K562 (cell line): ENCODE measurements around the gene JADE3. TPM values are rescaled to one million over a fixed set of nuclear protein-coding genes. Genes with fewer than 3 reads are reported as not detected.

Source experiments
- BMI1 ChIP-seq: fragments of 150-350 bp; IDR thresholded peaks from 2 replicates; pipeline ENCODE4 v1.6.1; 2014; ENCODE audit warnings: low read length
- CBX5 ChIP-seq: IDR thresholded peaks from 2 replicates; pipeline ENCODE4 v1.6.1; 2014; ENCODE audit warnings: low read depth, borderline replicate concordance
- CTCFL ChIP-seq: IDR thresholded peaks from 2 replicates; pipeline ENCODE4 v1.6.1; 2011; ENCODE audit warnings: borderline replicate concordance, low read depth, mild to moderate bottlenecking, moderate library complexity, low read length; ENCODE audit not compliant: insufficient read depth, poor library complexity, severe bottlenecking
- CUX1 ChIP-seq: fragments of 200-800 bp; sonication (Bioruptor generic); IDR thresholded peaks from 2 replicates; pipeline ENCODE4 v1.6.1; 2016; ENCODE audit warnings: missing genetic modification characterization, missing compliant biosample characterization
- ELK1 ChIP-seq: sonication (generic); formaldehyde crosslinking; IDR thresholded peaks from 2 replicates; pipeline ENCODE4 v1.8.1; 2022; ENCODE audit warnings: missing genetic modification reagents
- ETS1 ChIP-seq: conservative IDR thresholded peaks from 2 replicates; pipeline ENCODE4 v1.6.1; 2011; ENCODE audit warnings: low read depth, mild to moderate bottlenecking, low read length; ENCODE audit not compliant: control insufficient read depth
- MED1 ChIP-seq: sonication (generic); formaldehyde crosslinking; IDR thresholded peaks from 2 replicates; pipeline ENCODE4 v1.8.1; 2023; ENCODE audit warnings: missing genetic modification reagents, borderline replicate concordance
- NR2F6 ChIP-seq: fragments of 450-650 bp; formaldehyde crosslinking; IDR thresholded peaks from 2 replicates; pipeline ENCODE4 v1.4.0; 2020; ENCODE audit warnings: mild to moderate bottlenecking
- RREB1 ChIP-seq: fragments of 250-450 bp; sonication (Bioruptor Pico); IDR thresholded peaks from 2 replicates; pipeline ENCODE4 v1.4.0; 2020
- TAL1 ChIP-seq: fragments of 450-650 bp; IDR thresholded peaks from 2 replicates; pipeline ENCODE4 v1.6.1; 2016; ENCODE audit warnings: mild to moderate bottlenecking
- TRIM28 ChIP-seq: fragments of 450-650 bp; IDR thresholded peaks from 2 replicates; pipeline ENCODE4 v1.6.1; 2017
- ZNF232 ChIP-seq: sonication (generic); formaldehyde crosslinking; IDR thresholded peaks from 2 replicates; pipeline ENCODE4 v1.8.0; 2022; ENCODE audit warnings: mild to moderate bottlenecking, missing genetic modification reagents
- ZNF707 ChIP-seq: fragments of 250-450 bp; sonication (Bioruptor Pico); conservative IDR thresholded peaks from 2 replicates; pipeline ENCODE4 v1.8.0; 2022; ENCODE audit warnings: inconsistent platforms, mild to moderate bottlenecking, moderate library complexity
- polyA plus RNA-seq, 8 experiments: library from polyadenylated mRNA; depleted of rRNA in 4 of 8; stranded (reverse) in 5 of 8; unstranded in 3 of 8; fragments of >200 nt; fragmentation: Nextera tagmentation in 2 of 8; fragmentation: Illumina TruSeq in 1 of 8; extraction: Ambion mirVana in 2 of 8; extraction: Trizol in 1 of 8; gene quantifications; 2 replicates each; pipeline versions ENCODE4 v1.2.1 to v1.2.3, GENCODE V29; 2011 to 2014; ENCODE audit warnings: inconsistent platforms in 1 of 8, missing spikeins in 1 of 8
- total RNA-seq, 7 experiments: library from RNA; depleted of rRNA in 6 of 7; stranded (reverse); fragments of >200 nt in 6 of 7; fragmentation: Illumina TruSeq in 2 of 7; extraction: Trizol in 2 of 7; gene quantifications; 2 replicates each; pipeline versions ENCODE4 v1.2.1 to v1.2.3, GENCODE V29; 2011 to 2021; ENCODE audit warnings: low replicate concordance in 1 of 7

The JADE3 gene
- total and polyA plus RNA-seq, 9 of the 15 experiments (the other 6 are each of a cell fraction or from before 2014, with no cell fraction given), result 2.6 to 10.0 (median 7.0) TPM

- TF ChIP-seq CTCFL, result no peak
- TF ChIP-seq ZNF232 (CRISPR knock-in tag), result no peak
- TF ChIP-seq ETS1, result no peak
- no peak for TF ChIP-seq CBX5
- TF ChIP-seq RREB1, result no peak
- no peak for TF ChIP-seq MED1
- TF ChIP-seq BMI1, result no peak
- TF ChIP-seq ELK1, result no peak
- TF ChIP-seq CUX1 (CRISPR knock-in tag), result no peak
- TF ChIP-seq ZNF707 (CRISPR knock-in tag), result no peak
- no peak for TF ChIP-seq TRIM28
- TF ChIP-seq NR2F6 (CRISPR knock-in tag), result no peak
- peak; percentile 96 for TF ChIP-seq TAL1
Observed at GRCh38 chrX:47047989-47048388, 135.8 kb downstream of the JADE3 start (continued).
